ENCODE measurements around the gene ACER2.
"Not testable (repeated sequence)": the region's sequence is repeated elsewhere in the genome, so short reads cannot be mapped to it uniquely, and the experiment has no call there.

ACER2 gene

GRCh38 chr9:19408693-19409400 lies at the start of gene ACER2:
Gene ACER2 (plus strand): TSS chr9:19409009. CDS start chr9:19409085, 76 bp downstream.
- peak; percentile 67 for DNase-seq (ENCODE audit: low spot score)

- no peak for DNase-seq (ENCODE audit: low spot score)
Measured at GRCh38 chr9:19369107-19369506, 39.7 kb upstream of the ACER2 start.

GRCh38 chr9:19371942-19372341 lies 36.9 kb upstream of the ACER2 start:
- no peak for DNase-seq (ENCODE audit: low spot score)

- no peak for DNase-seq (ENCODE audit: low spot score)
Measured at GRCh38 chr9:19372567-19372966, 36.2 kb upstream of the ACER2 start.

- DNase-seq (ENCODE audit: low spot score): no peak
Measured at GRCh38 chr9:19373527-19373926, 35.3 kb upstream of the ACER2 start.

- no peak for DNase-seq (ENCODE audit: low spot score)
Measured at GRCh38 chr9:19375538-19375937, 33.3 kb upstream of the ACER2 start.

- DNase-seq (ENCODE audit: low spot score): no peak
Measured at GRCh38 chr9:19376931-19377330, 31.9 kb upstream of the ACER2 start.

- no peak for DNase-seq (ENCODE audit: low spot score)
Measured at GRCh38 chr9:19378164-19378563, 30.6 kb upstream of the ACER2 start.

GRCh38 chr9:19378647-19379046 lies 30.2 kb upstream of the ACER2 start:
- DNase-seq (ENCODE audit: low spot score): no peak

- DNase-seq (ENCODE audit: low spot score): no peak
Measured at GRCh38 chr9:19379283-19379682, 29.5 kb upstream of the ACER2 start.

GRCh38 chr9:19379697-19380046 lies 29.1 kb upstream of the ACER2 start:
- DNase-seq (ENCODE audit: low spot score): peak; percentile 8

- no peak for DNase-seq (ENCODE audit: low spot score)
Measured at GRCh38 chr9:19380826-19381075, 28.1 kb upstream of the ACER2 start.

- no peak for DNase-seq (ENCODE audit: low spot score)
Measured at GRCh38 chr9:19381656-19382055, 27.2 kb upstream of the ACER2 start.

- not testable (repeated sequence) for DNase-seq (ENCODE audit: low spot score)
Measured at GRCh38 chr9:19385212-19385611, 23.6 kb upstream of the ACER2 start.

GRCh38 chr9:19385786-19386501 lies 22.9 kb upstream of the ACER2 start:
- no peak for DNase-seq (ENCODE audit: low spot score)

- no peak for DNase-seq (ENCODE audit: low spot score)
Measured at GRCh38 chr9:19386502-19387044, 22.2 kb upstream of the ACER2 start.

- no peak for DNase-seq (ENCODE audit: low spot score)
Measured at GRCh38 chr9:19387317-19387716, 21.5 kb upstream of the ACER2 start.

GRCh38 chr9:19389539-19389938 lies 19.3 kb upstream of the ACER2 start:
- not testable (repeated sequence) for DNase-seq (ENCODE audit: low spot score)

GRCh38 chr9:19397845-19398244 lies 11.0 kb upstream of the ACER2 start:
- peak; percentile 21 for DNase-seq (ENCODE audit: low spot score)

- DNase-seq (ENCODE audit: low spot score): not testable (repeated sequence)
Measured at GRCh38 chr9:19403231-19403630, 5.6 kb upstream of the ACER2 start.

- no peak for DNase-seq (ENCODE audit: low spot score)
Measured at GRCh38 chr9:19404283-19405075, 4.3 kb upstream of the ACER2 start.

GRCh38 chr9:19405771-19406170 lies 3.0 kb upstream of the ACER2 start:
- no peak for DNase-seq (ENCODE audit: low spot score)

GRCh38 chr9:19408316-19408692 lies 505 bp upstream of the ACER2 start:
- no peak for DNase-seq (ENCODE audit: low spot score)
